Progenitor cell of endocrine pancreas (in vitro differentiated cells): ENCODE measurements around the gene SLC4A2. TPM values are rescaled to one million over a fixed set of nuclear protein-coding genes. Genes with fewer than 3 reads are reported as not detected.

ENCODE experiments used
- DNase-seq: peaks from one replicate; pipeline ENCODE4 v3.0.0; 2021; ENCODE audit warnings: low spot score; ENCODE audit not compliant: unreplicated experiment
- H3K27ac Mint-ChIP-seq: 2 replicates; pipeline ENCODE4 v1.8.0; 2021; ENCODE audit warnings: mild to moderate bottlenecking, moderate library complexity, mixed read lengths
- H3K27me3 Mint-ChIP-seq: 2 replicates; pipeline ENCODE4 v1.8.0; 2021; ENCODE audit warnings: mixed read lengths
- H3K36me3 Mint-ChIP-seq: 2 replicates; pipeline ENCODE4 v1.8.0; 2022; ENCODE audit warnings: mixed read lengths; ENCODE audit not compliant: insufficient read depth
- H3K4me1 Mint-ChIP-seq: 2 replicates; pipeline ENCODE4 v1.8.0; 2021; ENCODE audit warnings: low read depth, mixed read lengths
- H3K4me3 Mint-ChIP-seq: 2 replicates; pipeline ENCODE4 v1.8.0; 2021; ENCODE audit warnings: low read depth, mild to moderate bottlenecking, moderate library complexity, mixed read lengths
- H3K9me3 Mint-ChIP-seq: 2 replicates; pipeline ENCODE4 v1.8.0; 2021; ENCODE audit warnings: low read depth, mixed read lengths
- total RNA-seq: library from RNA; stranded (reverse); gene quantifications from 2 replicates; pipeline ENCODE4 v1.2.1, GENCODE V29; 2021
- TF ChIP-seq, protein P1 (sequence below): fragments of 200-600 bp; sonication (generic); IDR thresholded peaks from one replicate; pipeline ENCODE4 v1.5.0; 2021; ENCODE audit warnings: antibody characterized with exemption, mild to moderate bottlenecking; ENCODE audit not compliant: unreplicated experiment

Gene SLC4A2
- total RNA-seq, 1 donor from 2014 or later = 213 TPM

DNA sequence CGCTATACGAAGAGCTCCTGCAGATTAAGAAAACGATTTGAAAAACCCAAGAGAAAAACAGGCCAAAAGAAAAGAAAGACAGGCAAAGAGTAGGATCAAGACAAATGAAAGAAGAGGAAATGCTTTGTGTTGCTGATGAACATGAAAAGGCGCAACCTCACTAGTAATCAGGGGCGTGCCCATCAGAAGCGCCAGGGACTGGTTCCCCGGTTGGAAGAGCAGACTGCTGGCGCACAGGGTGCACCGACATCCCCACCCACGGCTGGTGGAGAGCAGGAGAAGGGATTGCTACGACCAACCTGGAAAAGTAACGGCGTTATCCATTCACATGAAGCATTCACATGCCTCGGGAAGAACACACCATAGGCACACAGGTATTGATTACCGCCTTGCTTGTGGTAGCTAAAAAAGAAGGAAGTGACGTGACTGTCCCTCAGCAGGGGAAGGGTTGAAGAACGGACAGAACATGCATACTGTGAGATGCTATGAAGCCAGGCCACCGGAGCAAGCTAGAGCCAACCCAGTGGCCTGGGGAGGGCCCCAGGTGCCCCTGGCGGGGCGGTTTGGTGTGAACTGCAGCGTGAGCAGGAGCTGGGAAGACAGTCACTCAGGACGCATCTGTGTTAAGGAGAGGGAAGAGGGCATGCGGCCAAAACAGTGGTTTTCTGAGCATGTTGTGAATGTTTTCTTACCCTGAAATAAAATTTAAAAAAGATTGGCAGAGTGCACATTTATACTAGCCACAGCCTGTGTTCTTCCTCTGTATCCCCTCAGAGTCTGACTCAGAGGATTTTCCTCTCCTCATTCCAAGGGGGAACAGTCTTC lies 45.2 kb downstream of the SLC4A2 start:
- Mint-ChIP-seq H3K36me3 (peaks cover 1% of the 10 kb centered on the region), H3K4me1 (no peaks in the 10 kb centered on the region), H3K9me3 (no peaks in the 10 kb centered on the region), H3K4me3 (no peak overlapping the region), H3K27me3 (no peaks in the 10 kb centered on the region), H3K27ac (peak overlapping the region; percentile 81)
- DNase-seq = no peak
- TF ChIP-seq, protein P1, sequence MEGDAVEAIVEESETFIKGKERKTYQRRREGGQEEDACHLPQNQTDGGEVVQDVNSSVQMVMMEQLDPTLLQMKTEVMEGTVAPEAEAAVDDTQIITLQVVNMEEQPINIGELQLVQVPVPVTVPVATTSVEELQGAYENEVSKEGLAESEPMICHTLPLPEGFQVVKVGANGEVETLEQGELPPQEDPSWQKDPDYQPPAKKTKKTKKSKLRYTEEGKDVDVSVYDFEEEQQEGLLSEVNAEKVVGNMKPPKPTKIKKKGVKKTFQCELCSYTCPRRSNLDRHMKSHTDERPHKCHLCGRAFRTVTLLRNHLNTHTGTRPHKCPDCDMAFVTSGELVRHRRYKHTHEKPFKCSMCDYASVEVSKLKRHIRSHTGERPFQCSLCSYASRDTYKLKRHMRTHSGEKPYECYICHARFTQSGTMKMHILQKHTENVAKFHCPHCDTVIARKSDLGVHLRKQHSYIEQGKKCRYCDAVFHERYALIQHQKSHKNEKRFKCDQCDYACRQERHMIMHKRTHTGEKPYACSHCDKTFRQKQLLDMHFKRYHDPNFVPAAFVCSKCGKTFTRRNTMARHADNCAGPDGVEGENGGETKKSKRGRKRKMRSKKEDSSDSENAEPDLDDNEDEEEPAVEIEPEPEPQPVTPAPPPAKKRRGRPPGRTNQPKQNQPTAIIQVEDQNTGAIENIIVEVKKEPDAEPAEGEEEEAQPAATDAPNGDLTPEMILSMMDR = no peak

DNA sequence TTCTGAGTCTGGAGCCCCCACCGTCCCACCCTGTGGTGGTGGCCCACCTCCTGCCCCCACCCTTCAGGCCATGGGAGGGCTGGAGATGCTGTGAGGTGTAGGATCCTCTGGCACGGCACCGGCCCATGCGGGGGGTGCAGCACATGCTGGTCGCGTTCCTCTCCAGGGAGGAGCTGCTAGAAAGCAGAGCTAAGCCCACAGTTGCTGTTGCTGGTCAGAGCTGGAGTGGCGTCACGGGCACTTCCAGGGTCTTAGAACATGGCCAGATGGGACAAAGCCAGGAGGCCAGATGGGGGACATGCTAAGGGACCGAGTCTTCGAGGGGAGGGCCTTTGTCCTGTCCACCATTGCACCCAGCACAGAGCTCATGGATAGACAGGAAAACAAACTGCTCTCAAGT lies 48.5 kb downstream of the SLC4A2 start:
- Mint-ChIP-seq H3K4me1 (peaks cover 19% of the 10 kb centered on the region), H3K4me3 (no peak overlapping the region), H3K27ac (no peak overlapping the region), H3K36me3 (peaks cover 1% of the 10 kb centered on the region), H3K9me3 (no peaks in the 10 kb centered on the region), H3K27me3 (no peaks in the 10 kb centered on the region)
- TF ChIP-seq, protein P1 = no peak
- DNase-seq = no peak

DNA sequence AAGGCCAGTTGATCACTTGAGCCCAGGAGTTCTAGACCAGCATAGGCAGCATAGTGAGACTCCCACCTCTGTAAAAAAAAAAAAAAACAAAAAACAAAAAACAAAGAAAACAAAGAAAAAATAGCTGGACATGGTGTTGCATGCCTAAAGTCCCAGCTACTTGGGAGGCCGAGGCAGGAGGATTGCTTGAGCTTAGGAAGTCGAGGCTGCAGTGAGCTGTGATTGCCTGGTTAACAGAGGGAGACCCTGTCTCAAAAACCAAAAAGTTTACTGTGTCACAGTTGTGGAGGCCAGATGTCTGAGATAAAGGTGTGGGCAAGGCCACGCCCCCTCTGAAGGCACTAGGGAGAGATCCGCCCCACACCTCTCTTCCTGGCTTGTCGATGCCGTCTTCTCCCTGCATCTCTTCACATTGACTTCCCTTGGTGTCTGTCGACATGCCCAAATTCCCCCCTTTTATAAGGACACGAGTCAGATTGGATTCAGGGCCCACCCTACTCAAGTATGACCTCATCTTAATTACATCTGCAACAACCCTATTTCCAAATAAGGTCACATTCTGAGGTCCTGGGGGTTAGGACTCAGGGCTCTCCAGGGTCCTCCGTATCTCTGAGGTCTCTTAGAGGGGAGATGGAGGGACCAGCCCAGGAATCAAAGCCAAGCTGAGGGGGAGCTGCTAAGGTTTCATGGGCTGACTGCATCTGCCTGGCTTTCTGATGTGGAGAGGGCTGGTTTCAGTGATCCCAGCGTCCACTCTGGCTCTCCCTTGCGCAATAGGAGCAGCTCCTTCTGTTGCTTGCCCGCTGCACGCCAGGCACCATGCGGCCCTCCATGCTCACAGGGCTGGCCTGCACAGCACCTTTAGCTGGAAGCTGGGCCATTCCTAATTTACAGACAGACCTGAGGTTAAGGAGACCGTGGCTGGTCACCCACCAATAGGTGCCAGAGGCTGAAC lies 50.0 kb downstream of the SLC4A2 start:
- Mint-ChIP-seq H3K36me3 (no peaks in the 10 kb centered on the region), H3K4me1 (peaks cover 30% of the 10 kb centered on the region), H3K27me3 (no peaks in the 10 kb centered on the region), H3K27ac (no peak overlapping the region), H3K9me3 (no peaks in the 10 kb centered on the region), H3K4me3 (no peak overlapping the region)
- TF ChIP-seq, protein P1 = no peak
- no peak for DNase-seq

DNA sequence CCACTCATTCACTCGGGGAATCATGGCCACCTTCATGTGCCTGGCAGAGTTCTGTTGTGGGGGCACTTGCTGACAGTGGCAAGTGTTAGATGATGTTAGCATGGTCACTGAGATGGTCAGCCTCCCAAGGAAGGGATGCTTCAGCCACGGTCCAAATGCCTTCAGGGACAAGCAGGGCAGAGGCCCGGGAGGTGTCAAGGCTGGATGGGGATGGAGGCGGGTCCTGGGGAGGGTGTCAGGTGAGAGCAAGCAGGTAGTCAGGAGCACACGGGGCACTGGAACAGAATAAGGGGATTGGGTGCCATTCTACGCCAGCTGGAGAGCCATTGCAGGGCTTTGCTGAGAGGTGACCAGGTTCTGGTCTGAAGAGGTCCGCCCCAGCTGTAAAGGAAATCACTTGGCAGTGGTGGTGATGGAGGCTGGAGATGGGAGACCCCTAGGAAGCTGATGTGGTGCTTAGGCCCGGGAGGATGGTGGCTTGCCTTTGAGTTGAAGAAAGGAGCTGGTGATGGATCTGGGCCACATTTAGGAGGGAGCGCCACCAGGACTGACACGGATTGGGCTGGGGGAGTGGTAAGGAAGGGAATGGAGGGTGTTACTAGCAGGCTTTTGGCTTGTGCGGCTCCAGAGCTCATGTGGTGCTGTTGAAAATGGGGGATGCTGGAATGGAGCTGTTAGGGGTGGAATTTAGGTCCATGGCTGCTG lies 51.0 kb downstream of the SLC4A2 start:
- peaks cover 30% of the 10 kb centered on the region for H3K4me1 Mint-ChIP-seq
- H3K4me3 Mint-ChIP-seq = no peak overlapping the region
- H3K27ac Mint-ChIP-seq = no peak overlapping the region
- no peaks in the 10 kb centered on the region for H3K9me3 Mint-ChIP-seq
- no peaks in the 10 kb centered on the region for H3K36me3 Mint-ChIP-seq
- TF ChIP-seq, protein P1 = no peak
- DNase-seq = no peak
- no peaks in the 10 kb centered on the region for H3K27me3 Mint-ChIP-seq
